Suprapubic skin (tissue), 3 donors: ENCODE results near the gene ALG1.
"Not testable (repeated sequence)": the region's sequence is repeated elsewhere in the genome, so short reads cannot be mapped to it uniquely, and the experiment has no call there.

ENCODE experiments used
- EP300 ChIP-seq: sonication (generic); formaldehyde crosslinking; IDR thresholded peaks from one replicate; pipeline ENCODE4 v1.6.1; 2017; ENCODE audit warnings: antibody characterized with exemption
- POLR2A ChIP-seq, 2 donors: fragments of 450-650 bp; IDR thresholded peaks; one replicate each; pipeline ENCODE4 v1.6.1; 2017; ENCODE audit warnings: antibody characterized with exemption in 2 of 2, mild to moderate bottlenecking in 2 of 2, moderate library complexity in 2 of 2
- TF ChIP-seq, protein P1 (sequence below), 2 donors: fragments of 200-600 bp in 1 of 2; fragments of 450-650 bp in 1 of 2; sonication (generic) in 1 of 2; IDR thresholded peaks; one replicate each; pipeline ENCODE4 v1.5.1; 2016 to 2019; ENCODE audit warnings: antibody characterized with exemption in 2 of 2, mild to moderate bottlenecking in 1 of 2, moderate library complexity in 1 of 2

DNA sequence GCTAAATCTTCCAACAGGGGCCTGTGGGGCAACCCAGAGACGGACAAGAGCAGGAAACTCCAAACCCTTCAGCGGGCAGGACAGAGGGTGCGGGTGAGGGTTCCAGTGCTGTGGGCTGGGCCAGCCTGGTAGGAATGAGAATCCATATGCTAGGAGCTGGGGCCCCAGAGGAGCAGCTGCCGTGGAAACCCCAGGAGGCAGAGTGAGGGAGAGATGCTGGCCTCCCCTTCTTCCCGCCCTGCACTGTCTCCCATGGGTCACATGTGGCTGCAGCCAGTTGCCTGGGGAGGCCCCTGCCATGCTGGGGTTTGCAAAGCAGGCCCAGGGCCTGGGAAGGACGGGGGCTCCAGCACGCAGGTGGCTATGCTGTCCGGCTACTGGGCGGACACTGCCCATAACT, 21.4 kb downstream of the ALG1 start:
- TF ChIP-seq EP300; POLR2A (IDR thresholded peaks at IDR 0.05): not testable (repeated sequence)
- TF ChIP-seq, protein P1, sequence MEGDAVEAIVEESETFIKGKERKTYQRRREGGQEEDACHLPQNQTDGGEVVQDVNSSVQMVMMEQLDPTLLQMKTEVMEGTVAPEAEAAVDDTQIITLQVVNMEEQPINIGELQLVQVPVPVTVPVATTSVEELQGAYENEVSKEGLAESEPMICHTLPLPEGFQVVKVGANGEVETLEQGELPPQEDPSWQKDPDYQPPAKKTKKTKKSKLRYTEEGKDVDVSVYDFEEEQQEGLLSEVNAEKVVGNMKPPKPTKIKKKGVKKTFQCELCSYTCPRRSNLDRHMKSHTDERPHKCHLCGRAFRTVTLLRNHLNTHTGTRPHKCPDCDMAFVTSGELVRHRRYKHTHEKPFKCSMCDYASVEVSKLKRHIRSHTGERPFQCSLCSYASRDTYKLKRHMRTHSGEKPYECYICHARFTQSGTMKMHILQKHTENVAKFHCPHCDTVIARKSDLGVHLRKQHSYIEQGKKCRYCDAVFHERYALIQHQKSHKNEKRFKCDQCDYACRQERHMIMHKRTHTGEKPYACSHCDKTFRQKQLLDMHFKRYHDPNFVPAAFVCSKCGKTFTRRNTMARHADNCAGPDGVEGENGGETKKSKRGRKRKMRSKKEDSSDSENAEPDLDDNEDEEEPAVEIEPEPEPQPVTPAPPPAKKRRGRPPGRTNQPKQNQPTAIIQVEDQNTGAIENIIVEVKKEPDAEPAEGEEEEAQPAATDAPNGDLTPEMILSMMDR (IDR thresholded peaks at IDR 0.05): not testable (repeated sequence)
